ENCODE data around the gene KRT2. TPM values are rescaled to one million over a fixed set of nuclear protein-coding genes. Genes with fewer than 3 reads are reported as not detected.

KRT2 gene
- total and polyA plus RNA-seq, 2 of the 8 experiments (the other 6 are each of a cell fraction or from before 2014, with no cell fraction given) = not detected

DNA sequence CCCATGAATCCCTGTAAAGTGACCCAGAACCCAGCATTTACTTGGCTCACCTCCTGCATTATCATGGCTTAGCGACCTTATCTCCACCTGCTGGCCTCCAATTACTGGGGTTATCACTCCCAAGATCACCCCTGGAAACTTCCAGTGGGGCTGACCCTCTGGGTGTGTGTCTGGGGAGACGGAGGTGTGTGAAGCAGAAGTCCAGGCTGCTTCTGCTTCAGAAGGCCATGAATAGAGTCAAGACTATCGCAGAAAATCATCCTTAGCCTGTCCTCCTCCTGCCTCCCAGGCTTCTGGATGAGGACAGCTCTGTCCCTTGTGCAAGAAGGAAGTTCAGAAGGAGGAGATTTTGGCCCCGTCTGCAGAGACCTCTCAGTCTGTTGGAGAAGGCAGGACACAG lies 50.3 kb downstream of the KRT2 start (continued):
- TF ChIP-seq, protein P1, sequence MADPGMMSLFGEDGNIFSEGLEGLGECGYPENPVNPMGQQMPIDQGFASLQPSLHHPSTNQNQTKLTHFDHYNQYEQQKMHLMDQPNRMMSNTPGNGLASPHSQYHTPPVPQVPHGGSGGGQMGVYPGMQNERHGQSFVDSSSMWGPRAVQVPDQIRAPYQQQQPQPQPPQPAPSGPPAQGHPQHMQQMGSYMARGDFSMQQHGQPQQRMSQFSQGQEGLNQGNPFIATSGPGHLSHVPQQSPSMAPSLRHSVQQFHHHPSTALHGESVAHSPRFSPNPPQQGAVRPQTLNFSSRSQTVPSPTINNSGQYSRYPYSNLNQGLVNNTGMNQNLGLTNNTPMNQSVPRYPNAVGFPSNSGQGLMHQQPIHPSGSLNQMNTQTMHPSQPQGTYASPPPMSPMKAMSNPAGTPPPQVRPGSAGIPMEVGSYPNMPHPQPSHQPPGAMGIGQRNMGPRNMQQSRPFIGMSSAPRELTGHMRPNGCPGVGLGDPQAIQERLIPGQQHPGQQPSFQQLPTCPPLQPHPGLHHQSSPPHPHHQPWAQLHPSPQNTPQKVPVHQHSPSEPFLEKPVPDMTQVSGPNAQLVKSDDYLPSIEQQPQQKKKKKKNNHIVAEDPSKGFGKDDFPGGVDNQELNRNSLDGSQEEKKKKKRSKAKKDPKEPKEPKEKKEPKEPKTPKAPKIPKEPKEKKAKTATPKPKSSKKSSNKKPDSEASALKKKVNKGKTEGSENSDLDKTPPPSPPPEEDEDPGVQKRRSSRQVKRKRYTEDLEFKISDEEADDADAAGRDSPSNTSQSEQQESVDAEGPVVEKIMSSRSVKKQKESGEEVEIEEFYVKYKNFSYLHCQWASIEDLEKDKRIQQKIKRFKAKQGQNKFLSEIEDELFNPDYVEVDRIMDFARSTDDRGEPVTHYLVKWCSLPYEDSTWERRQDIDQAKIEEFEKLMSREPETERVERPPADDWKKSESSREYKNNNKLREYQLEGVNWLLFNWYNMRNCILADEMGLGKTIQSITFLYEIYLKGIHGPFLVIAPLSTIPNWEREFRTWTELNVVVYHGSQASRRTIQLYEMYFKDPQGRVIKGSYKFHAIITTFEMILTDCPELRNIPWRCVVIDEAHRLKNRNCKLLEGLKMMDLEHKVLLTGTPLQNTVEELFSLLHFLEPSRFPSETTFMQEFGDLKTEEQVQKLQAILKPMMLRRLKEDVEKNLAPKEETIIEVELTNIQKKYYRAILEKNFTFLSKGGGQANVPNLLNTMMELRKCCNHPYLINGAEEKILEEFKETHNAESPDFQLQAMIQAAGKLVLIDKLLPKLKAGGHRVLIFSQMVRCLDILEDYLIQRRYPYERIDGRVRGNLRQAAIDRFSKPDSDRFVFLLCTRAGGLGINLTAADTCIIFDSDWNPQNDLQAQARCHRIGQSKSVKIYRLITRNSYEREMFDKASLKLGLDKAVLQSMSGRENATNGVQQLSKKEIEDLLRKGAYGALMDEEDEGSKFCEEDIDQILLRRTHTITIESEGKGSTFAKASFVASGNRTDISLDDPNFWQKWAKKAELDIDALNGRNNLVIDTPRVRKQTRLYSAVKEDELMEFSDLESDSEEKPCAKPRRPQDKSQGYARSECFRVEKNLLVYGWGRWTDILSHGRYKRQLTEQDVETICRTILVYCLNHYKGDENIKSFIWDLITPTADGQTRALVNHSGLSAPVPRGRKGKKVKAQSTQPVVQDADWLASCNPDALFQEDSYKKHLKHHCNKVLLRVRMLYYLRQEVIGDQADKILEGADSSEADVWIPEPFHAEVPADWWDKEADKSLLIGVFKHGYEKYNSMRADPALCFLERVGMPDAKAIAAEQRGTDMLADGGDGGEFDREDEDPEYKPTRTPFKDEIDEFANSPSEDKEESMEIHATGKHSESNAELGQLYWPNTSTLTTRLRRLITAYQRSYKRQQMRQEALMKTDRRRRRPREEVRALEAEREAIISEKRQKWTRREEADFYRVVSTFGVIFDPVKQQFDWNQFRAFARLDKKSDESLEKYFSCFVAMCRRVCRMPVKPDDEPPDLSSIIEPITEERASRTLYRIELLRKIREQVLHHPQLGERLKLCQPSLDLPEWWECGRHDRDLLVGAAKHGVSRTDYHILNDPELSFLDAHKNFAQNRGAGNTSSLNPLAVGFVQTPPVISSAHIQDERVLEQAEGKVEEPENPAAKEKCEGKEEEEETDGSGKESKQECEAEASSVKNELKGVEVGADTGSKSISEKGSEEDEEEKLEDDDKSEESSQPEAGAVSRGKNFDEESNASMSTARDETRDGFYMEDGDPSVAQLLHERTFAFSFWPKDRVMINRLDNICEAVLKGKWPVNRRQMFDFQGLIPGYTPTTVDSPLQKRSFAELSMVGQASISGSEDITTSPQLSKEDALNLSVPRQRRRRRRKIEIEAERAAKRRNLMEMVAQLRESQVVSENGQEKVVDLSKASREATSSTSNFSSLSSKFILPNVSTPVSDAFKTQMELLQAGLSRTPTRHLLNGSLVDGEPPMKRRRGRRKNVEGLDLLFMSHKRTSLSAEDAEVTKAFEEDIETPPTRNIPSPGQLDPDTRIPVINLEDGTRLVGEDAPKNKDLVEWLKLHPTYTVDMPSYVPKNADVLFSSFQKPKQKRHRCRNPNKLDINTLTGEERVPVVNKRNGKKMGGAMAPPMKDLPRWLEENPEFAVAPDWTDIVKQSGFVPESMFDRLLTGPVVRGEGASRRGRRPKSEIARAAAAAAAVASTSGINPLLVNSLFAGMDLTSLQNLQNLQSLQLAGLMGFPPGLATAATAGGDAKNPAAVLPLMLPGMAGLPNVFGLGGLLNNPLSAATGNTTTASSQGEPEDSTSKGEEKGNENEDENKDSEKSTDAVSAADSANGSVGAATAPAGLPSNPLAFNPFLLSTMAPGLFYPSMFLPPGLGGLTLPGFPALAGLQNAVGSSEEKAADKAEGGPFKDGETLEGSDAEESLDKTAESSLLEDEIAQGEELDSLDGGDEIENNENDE (IDR thresholded peaks at IDR 0.05; ENCODE audit: insufficient replicate concordance, low read length) = no peak
- TF ChIP-seq JUN (IDR thresholded peaks at IDR 0.05; ENCODE audit: low read depth, low read length) = no peak
- TF ChIP-seq ZNF274 (IDR thresholded peaks at IDR 0.05; ENCODE audit: borderline replicate concordance, extremely low read depth, low read length) = no peak
- TF ChIP-seq NANOG (IDR thresholded peaks at IDR 0.05; ENCODE audit: insufficient read depth, low read depth, low read length, poor library complexity, severe bottlenecking) = no peak
- TF ChIP-seq KDM4A (IDR thresholded peaks at IDR 0.05; ENCODE audit: low read depth, low read length, severe bottlenecking) = no peak
- TF ChIP-seq CHD2 (IDR thresholded peaks at IDR 0.05; ENCODE audit: low read length) = no peak
- no peak for TF ChIP-seq EGR1 (IDR thresholded peaks at IDR 0.05; ENCODE audit: borderline replicate concordance, low read depth, low read length)
- no peak for TF ChIP-seq EP300 (IDR thresholded peaks at IDR 0.05; ENCODE audit: borderline replicate concordance in 1 of 2, low read depth in 2 of 2, low read length in 2 of 2)
- no peak for TF ChIP-seq RXRA (IDR thresholded peaks at IDR 0.05; ENCODE audit: insufficient read depth, low read depth, low read length)
- no peak for TF ChIP-seq PHF8 (conservative IDR thresholded peaks at IDR 0.05; ENCODE audit: low read depth, low read length)
- TF ChIP-seq POU5F1 (IDR thresholded peaks at IDR 0.05; ENCODE audit: low read depth, low read length) = no peak
- TF ChIP-seq TEAD4 (IDR thresholded peaks at IDR 0.05; ENCODE audit: low read depth, low read length) = no peak
